Measurements from ENCODE around the gene ADORA1.

The ADORA1 gene

GRCh38 chr1:203137324-203137723 is 9.8 kb downstream of the ADORA1 start:
- in situ Hi-C loops (cut with HindIII; ENCODE audit: low sequenced_read_pairs) = no loop called here

- in situ Hi-C loops (cut with HindIII; ENCODE audit: low sequenced_read_pairs) = no loop called here
Observed at GRCh38 chr1:203138066-203138465, 10.5 kb downstream of the ADORA1 start.

GRCh38 chr1:203139976-203140475 is 12.5 kb downstream of the ADORA1 start:
- in situ Hi-C loops (cut with HindIII; ENCODE audit: low sequenced_read_pairs) = no loop called here

GRCh38 chr1:203140743-203141520 is 13.4 kb downstream of the ADORA1 start:
- in situ Hi-C loops (cut with HindIII; ENCODE audit: low sequenced_read_pairs) = no loop called here

- in situ Hi-C loops (cut with HindIII; ENCODE audit: low sequenced_read_pairs) = no loop called here
Observed at GRCh38 chr1:203142124-203142523, 14.6 kb downstream of the ADORA1 start.

- in situ Hi-C loops (cut with HindIII; ENCODE audit: low sequenced_read_pairs) = no loop called here
Observed at GRCh38 chr1:203142684-203143408, 15.3 kb downstream of the ADORA1 start.

GRCh38 chr1:203143641-203144040 is 16.1 kb downstream of the ADORA1 start:
- in situ Hi-C loops (cut with HindIII; ENCODE audit: low sequenced_read_pairs) = no loop called here

GRCh38 chr1:203144661-203145060 is 17.1 kb downstream of the ADORA1 start:
- in situ Hi-C loops (cut with HindIII; ENCODE audit: low sequenced_read_pairs) = no loop called here

GRCh38 chr1:203145321-203146041 is 18.0 kb downstream of the ADORA1 start:
- in situ Hi-C loops (cut with HindIII; ENCODE audit: low sequenced_read_pairs) = no loop called here

- in situ Hi-C loops (cut with HindIII; ENCODE audit: low sequenced_read_pairs) = no loop called here
Observed at GRCh38 chr1:203146042-203146369, 18.5 kb downstream of the ADORA1 start.

GRCh38 chr1:203146537-203146936 is 19.0 kb downstream of the ADORA1 start:
- in situ Hi-C loops (cut with HindIII; ENCODE audit: low sequenced_read_pairs) = no loop called here

- in situ Hi-C loops (cut with HindIII; ENCODE audit: low sequenced_read_pairs) = no loop called here
Observed at GRCh38 chr1:203147376-203147775, 19.9 kb downstream of the ADORA1 start.

GRCh38 chr1:203148127-203148526 is 20.6 kb downstream of the ADORA1 start:
- in situ Hi-C loops (cut with HindIII; ENCODE audit: low sequenced_read_pairs) = no loop called here

- in situ Hi-C loops (cut with HindIII; ENCODE audit: low sequenced_read_pairs) = no loop called here
Observed at GRCh38 chr1:203148579-203148978, 21.1 kb downstream of the ADORA1 start.

GRCh38 chr1:203149188-203149840 is 21.8 kb downstream of the ADORA1 start:
- in situ Hi-C loops (cut with HindIII; ENCODE audit: low sequenced_read_pairs) = no loop called here

- in situ Hi-C loops (cut with HindIII; ENCODE audit: low sequenced_read_pairs) = no loop called here
Observed at GRCh38 chr1:203150511-203151297, 23.2 kb downstream of the ADORA1 start.

GRCh38 chr1:203151362-203152157 is 24.0 kb downstream of the ADORA1 start:
- in situ Hi-C loops (cut with HindIII; ENCODE audit: low sequenced_read_pairs) = no loop called here

- in situ Hi-C loops (cut with HindIII; ENCODE audit: low sequenced_read_pairs) = no loop called here
Observed at GRCh38 chr1:203152158-203153034, 24.9 kb downstream of the ADORA1 start.

Measured in DLD1 (cell line).